Lung (tissue), 12 donors: Measurements from ENCODE around the gene GLDN. TPM values are rescaled to one million over a fixed set of nuclear protein-coding genes. Genes with fewer than 3 reads are reported as not detected.
"Not testable (repeated sequence)": the region's sequence is repeated elsewhere in the genome, so short reads cannot be mapped to it uniquely, and the experiment has no call there.

ENCODE experiments used
- ATAC-seq: fragments of 200-7000 bp; cut with Tn5 transposase; one replicate; pipeline ENCODE4 v1.9.1; 2020; ENCODE audit warnings: moderate number of reproducible peaks; ENCODE audit not compliant: insufficient read depth, low FRiP score
- DNase-seq, 3 donors: peaks; one replicate each; pipeline ENCODE4 v3.0.0-alpha.2; 2013 to 2017
- H3K27ac ChIP-seq, 2 donors: one replicate each; pipeline ENCODE4 v1.5.1; 2013; ENCODE audit warnings: mild to moderate bottlenecking in 2 of 2, moderate library complexity in 2 of 2, control low read depth in 1 of 2, inconsistent platforms in 1 of 2, low read depth in 1 of 2, low read length in 1 of 2
- H3K27me3 ChIP-seq, 3 donors: one replicate each; pipeline ENCODE4 v1.5.1; 2013; ENCODE audit warnings: low read length in 2 of 3; ENCODE audit not compliant: control insufficient read depth in 3 of 3, insufficient read depth in 3 of 3
- H3K36me3 ChIP-seq, 4 donors: one replicate each; pipeline ENCODE4 v1.5.1; 2013; ENCODE audit warnings: low read length in 4 of 4, mild to moderate bottlenecking in 1 of 4, moderate library complexity in 1 of 4; ENCODE audit not compliant: control insufficient read depth in 4 of 4, insufficient read depth in 4 of 4
- H3K4me1 ChIP-seq, 5 donors: one replicate each; pipeline ENCODE4 v1.5.1; 2013; ENCODE audit warnings: low read length in 5 of 5, mild to moderate bottlenecking in 2 of 5, moderate library complexity in 1 of 5; ENCODE audit not compliant: control insufficient read depth in 5 of 5, insufficient read depth in 5 of 5
- H3K4me3 ChIP-seq: one replicate; pipeline ENCODE4 v1.5.1; 2013; ENCODE audit warnings: mild to moderate bottlenecking, control low read depth, moderate library complexity
- H3K9ac ChIP-seq, 2 donors: one replicate each; pipeline ENCODE4 v1.5.1; 2013; ENCODE audit warnings: low read length in 2 of 2, control low read depth in 1 of 2; ENCODE audit not compliant: insufficient read depth in 1 of 2
- H3K9me3 ChIP-seq, 4 donors: one replicate each; pipeline ENCODE4 v1.5.1; 2013; ENCODE audit warnings: low read length in 3 of 4, mild to moderate bottlenecking in 1 of 4, moderate library complexity in 1 of 4; ENCODE audit not compliant: control insufficient read depth in 4 of 4, insufficient read depth in 3 of 4
- WGBS, 2 donors: extraction: QIAGEN DNeasy Blood & Tissue Kit; methylation state at CpG; one replicate each; pipeline ENCODE4 v1.1.7; 2013; 5-methylcytosine and 5-hydroxymethylcytosine counted together
- polyA plus RNA-seq, 2 donors: library from polyadenylated mRNA; stranded (reverse); fragments of 200-250 nt; gene quantifications; one replicate each; pipeline ENCODE4 v1.2.1, GENCODE V29; 2013
- total RNA-seq, 2 donors: library from RNA; depleted of rRNA in 1 of 2; stranded (reverse); fragments of >200 nt in 1 of 2; gene quantifications; one replicate each; pipeline ENCODE4 v1.2.1, GENCODE V29; 2014 to 2021
- TF ChIP-seq, protein P1 (sequence below): IDR thresholded peaks from 2 replicates; pipeline ENCODE4 v1.5.1; 2012; ENCODE audit warnings: mild to moderate bottlenecking; ENCODE audit errors: control extremely low read depth, extremely low read depth
- donor health status: control.
- donor health status: control.
- donor health status: Bipolar disorder and iron deficiency.
- donor health status: healthy.
- donor health status: DM: yes; HTN: yes; CAD: no.

GLDN gene
- total and polyA plus RNA-seq, 4 donors: 0.82 to 75.8 (median 8.4) TPM

GRCh38 chr15:51414256-51414860, 72.9 kb downstream of the GLDN start:
- Histone ChIP-seq H3K36me3 (no peaks in the 10 kb centered on the region), H3K4me3 (no peak overlapping the region), H3K9ac (no peak overlapping the region), H3K9me3 (no peaks in the 10 kb centered on the region), H3K27ac (no peak overlapping the region), H3K4me1 (no peaks in the 10 kb centered on the region), H3K27me3 (no peaks in the 10 kb centered on the region)
- DNase-seq: no peak
- WGBS, 2 donors: 76 to 92% methylated on average over 4 of the region's 4 CpGs
- TF ChIP-seq, protein P1, sequence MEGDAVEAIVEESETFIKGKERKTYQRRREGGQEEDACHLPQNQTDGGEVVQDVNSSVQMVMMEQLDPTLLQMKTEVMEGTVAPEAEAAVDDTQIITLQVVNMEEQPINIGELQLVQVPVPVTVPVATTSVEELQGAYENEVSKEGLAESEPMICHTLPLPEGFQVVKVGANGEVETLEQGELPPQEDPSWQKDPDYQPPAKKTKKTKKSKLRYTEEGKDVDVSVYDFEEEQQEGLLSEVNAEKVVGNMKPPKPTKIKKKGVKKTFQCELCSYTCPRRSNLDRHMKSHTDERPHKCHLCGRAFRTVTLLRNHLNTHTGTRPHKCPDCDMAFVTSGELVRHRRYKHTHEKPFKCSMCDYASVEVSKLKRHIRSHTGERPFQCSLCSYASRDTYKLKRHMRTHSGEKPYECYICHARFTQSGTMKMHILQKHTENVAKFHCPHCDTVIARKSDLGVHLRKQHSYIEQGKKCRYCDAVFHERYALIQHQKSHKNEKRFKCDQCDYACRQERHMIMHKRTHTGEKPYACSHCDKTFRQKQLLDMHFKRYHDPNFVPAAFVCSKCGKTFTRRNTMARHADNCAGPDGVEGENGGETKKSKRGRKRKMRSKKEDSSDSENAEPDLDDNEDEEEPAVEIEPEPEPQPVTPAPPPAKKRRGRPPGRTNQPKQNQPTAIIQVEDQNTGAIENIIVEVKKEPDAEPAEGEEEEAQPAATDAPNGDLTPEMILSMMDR: no peak
- no peak for ATAC-seq

- DNase-seq: no peak
- H3K27me3 ChIP-seq: no peaks in the 10 kb centered on the region
- H3K9ac ChIP-seq: no peak overlapping the region
- H3K4me3 ChIP-seq: no peak overlapping the region
- H3K27ac ChIP-seq: no peak overlapping the region
- H3K4me1 ChIP-seq: no peaks in the 10 kb centered on the region
- ATAC-seq: no peak
- H3K9me3 ChIP-seq: no peaks in the 10 kb centered on the region
- WGBS, 2 donors: 63 to 66% methylated on average over 4 of the region's 4 CpGs
- H3K36me3 ChIP-seq: no peaks in the 10 kb centered on the region
- TF ChIP-seq, protein P1: no peak
These were observed 74.7 kb downstream of the GLDN start for GRCh38 chr15:51416129-51416528.

DNA sequence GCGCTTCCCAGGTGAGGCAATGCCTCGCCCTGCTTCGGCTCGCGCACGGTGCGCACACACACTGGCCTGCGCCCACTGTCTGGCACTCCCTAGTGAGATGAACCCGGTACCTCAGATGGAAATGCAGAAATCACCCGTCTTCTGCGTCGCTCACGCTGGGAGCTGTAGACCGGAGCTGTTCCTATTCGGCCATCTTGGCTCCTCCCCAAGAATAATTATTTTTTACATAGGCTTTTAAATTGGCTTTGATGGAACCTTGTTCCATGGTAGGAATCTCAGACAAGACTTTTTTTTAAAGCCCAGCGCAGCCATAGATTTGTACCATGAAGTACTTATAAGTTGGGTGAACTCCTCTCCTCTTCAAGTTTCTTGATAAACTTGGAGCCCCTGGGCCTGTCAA, 81.6 kb downstream of the GLDN start:
- not testable (repeated sequence) for ATAC-seq, H3K9ac ChIP-seq, H3K27me3 ChIP-seq, H3K4me3 ChIP-seq, H3K36me3 ChIP-seq, H3K4me1 ChIP-seq, DNase-seq, H3K9me3 ChIP-seq, H3K27ac ChIP-seq
- 97% methylated on average over 5 to 7 of the region's 16 CpGs for WGBS, 2 donors

DNA sequence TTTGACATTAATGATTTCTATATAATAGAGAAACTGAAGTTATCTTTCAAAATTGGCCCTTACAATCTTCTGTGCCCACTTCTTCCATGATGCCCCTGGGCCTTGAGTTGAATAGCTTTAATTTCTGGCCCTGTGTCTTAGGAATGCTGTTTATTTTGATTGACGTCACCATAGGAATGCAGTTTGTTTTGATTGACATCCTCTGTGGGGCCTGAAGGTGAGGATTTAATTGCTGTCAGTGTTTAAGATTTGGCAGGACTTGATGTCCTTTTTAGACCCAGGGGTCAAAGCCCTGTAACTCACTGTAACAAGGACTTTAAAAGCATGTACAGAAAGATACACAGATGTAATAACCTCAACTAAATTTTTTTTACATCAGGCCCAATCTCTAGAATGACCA, 83.3 kb downstream of the GLDN start:
- Histone ChIP-seq H3K27ac (no peak overlapping the region), H3K36me3 (no peaks in the 10 kb centered on the region), H3K4me3 (no peak overlapping the region), H3K4me1 (no peaks in the 10 kb centered on the region), H3K27me3 (no peaks in the 10 kb centered on the region), H3K9me3 (no peaks in the 10 kb centered on the region), H3K9ac (no peak overlapping the region)
- TF ChIP-seq, protein P1: no peak
- DNase-seq (no peak), ATAC-seq (no peak)
- 63 to 71% methylated on average over 1 of the region's 1 CpG for WGBS, 2 donors
